Upper lobe of left lung (tissue), 6 donors: Measurements from ENCODE around the gene E2F8. TPM values are rescaled to one million over a fixed set of nuclear protein-coding genes. Genes with fewer than 3 reads are reported as not detected.

Experiments
- ATAC-seq, 2 donors: fragments of 200-7000 bp; cut with Tn5 transposase; one replicate each; pipeline ENCODE4 v1.9.1; 2022; ENCODE audit warnings: mild to moderate bottlenecking in 2 of 2, moderate library complexity in 2 of 2; ENCODE audit not compliant: low FRiP score in 2 of 2
- DNase-seq, 2 donors: peaks; one replicate each; pipeline ENCODE4 v3.0.0-alpha.2; 2019 to 2020
- H3K27ac ChIP-seq, 4 donors: fragments of 200-600 bp; sonication (generic); one replicate each; pipeline ENCODE4 v1.5.1; 2016 to 2019
- H3K27me3 ChIP-seq, 4 donors: fragments of 200-600 bp; sonication (generic); one replicate each; pipeline ENCODE4 v1.5.1; 2017 to 2019
- H3K36me3 ChIP-seq, 4 donors: fragments of 200-600 bp; sonication (generic); one replicate each; pipeline ENCODE4 v1.5.1; 2016 to 2019
- H3K4me1 ChIP-seq, 4 donors: fragments of 200-600 bp; sonication (generic); one replicate each; pipeline ENCODE4 v1.5.1; 2018 to 2019
- H3K4me3 ChIP-seq, 4 donors: fragments of 200-600 bp; sonication (generic); one replicate each; pipeline ENCODE4 v1.5.1; 2017 to 2019; ENCODE audit warnings: mild to moderate bottlenecking in 2 of 4, moderate library complexity in 1 of 4
- H3K9me3 ChIP-seq, 4 donors: fragments of 200-600 bp; sonication (generic); one replicate each; pipeline ENCODE4 v1.5.1; 2018 to 2019
- EP300 ChIP-seq, 4 donors: sonication (generic); formaldehyde crosslinking; IDR thresholded peaks; one replicate each; pipeline ENCODE4 v1.5.1; 2017; ENCODE audit warnings: antibody characterized with exemption in 4 of 4, control low read depth in 2 of 4
- POLR2A ChIP-seq, 4 donors: fragments of 450-650 bp; IDR thresholded peaks; one replicate each; pipeline ENCODE4 v1.5.1; 2016 to 2017; ENCODE audit warnings: antibody characterized with exemption in 4 of 4, mild to moderate bottlenecking in 2 of 4
- POLR2AphosphoS5 ChIP-seq, 2 donors: sonication (generic); formaldehyde crosslinking; IDR thresholded peaks; one replicate each; pipeline ENCODE4 v1.5.1; 2017; ENCODE audit warnings: antibody characterized with exemption in 2 of 2
- WGBS, 2 donors: methylation state at CpG; one replicate each; pipeline ENCODE4 v1.1.5; 2017 to 2018; 5-methylcytosine and 5-hydroxymethylcytosine counted together
- total RNA-seq, 6 donors: library from RNA; depleted of rRNA in 4 of 6; stranded (reverse); fragments of >200 nt in 4 of 6; gene quantifications; one replicate each; pipeline versions ENCODE4 v1.1.0 to v1.2.1, GENCODE V29; 2016 to 2021
- TF ChIP-seq, protein P1 (sequence below), 6 experiments: fragments of 450-650 bp in 4 of 6; fragments of 200-600 bp in 2 of 6; sonication (generic) in 2 of 6; IDR thresholded peaks; one replicate each; pipeline ENCODE4 v1.5.1; 2016 to 2019; ENCODE audit warnings: antibody characterized with exemption in 6 of 6
- donor health status: DM: no; HTN: no; CAD: no; lungs with moderate emphysema.
- donor health status: DM: no; HTN: yes; CAD: no; lungs with severe emphysema.

The E2F8 gene
- total RNA-seq, 6 donors from 2014 or later, result 0.40 to 1.6 (median 1.1) TPM

DNA sequence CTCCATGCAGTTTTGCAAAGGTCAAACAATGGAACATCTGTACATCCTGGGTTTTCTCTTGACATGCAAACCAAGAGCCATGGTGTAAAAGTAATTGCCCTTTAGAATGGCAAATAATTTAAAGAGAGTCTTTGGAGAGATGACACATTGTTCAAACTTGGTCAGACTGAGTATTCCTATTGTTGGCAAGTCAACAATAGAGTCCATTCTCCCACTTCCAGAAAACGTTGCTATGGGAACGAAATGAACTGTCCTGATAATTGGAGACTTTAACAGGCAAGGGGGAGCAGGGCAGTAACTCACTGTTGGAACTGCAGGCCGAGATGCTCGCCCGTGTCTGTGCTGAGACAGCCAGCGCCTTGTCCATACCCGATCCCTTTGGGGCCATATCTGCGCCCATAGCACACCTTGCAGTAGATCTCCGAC, 52.9 kb downstream of the E2F8 start:
- no peaks in the 10 kb centered on the region for H3K27me3 ChIP-seq
- ATAC-seq (no peak), DNase-seq (peak in 1 of 2 donors; percentile 14)
- H3K4me1 ChIP-seq, result no peaks in the 10 kb centered on the region
- no peak overlapping the region for H3K4me3 ChIP-seq
- TF ChIP-seq POLR2A (IDR thresholded peaks at IDR 0.05) (no peak), POLR2AphosphoS5 (IDR thresholded peaks at IDR 0.05) (no peak), EP300 (IDR thresholded peaks at IDR 0.05) (no peak)
- TF ChIP-seq, protein P1, sequence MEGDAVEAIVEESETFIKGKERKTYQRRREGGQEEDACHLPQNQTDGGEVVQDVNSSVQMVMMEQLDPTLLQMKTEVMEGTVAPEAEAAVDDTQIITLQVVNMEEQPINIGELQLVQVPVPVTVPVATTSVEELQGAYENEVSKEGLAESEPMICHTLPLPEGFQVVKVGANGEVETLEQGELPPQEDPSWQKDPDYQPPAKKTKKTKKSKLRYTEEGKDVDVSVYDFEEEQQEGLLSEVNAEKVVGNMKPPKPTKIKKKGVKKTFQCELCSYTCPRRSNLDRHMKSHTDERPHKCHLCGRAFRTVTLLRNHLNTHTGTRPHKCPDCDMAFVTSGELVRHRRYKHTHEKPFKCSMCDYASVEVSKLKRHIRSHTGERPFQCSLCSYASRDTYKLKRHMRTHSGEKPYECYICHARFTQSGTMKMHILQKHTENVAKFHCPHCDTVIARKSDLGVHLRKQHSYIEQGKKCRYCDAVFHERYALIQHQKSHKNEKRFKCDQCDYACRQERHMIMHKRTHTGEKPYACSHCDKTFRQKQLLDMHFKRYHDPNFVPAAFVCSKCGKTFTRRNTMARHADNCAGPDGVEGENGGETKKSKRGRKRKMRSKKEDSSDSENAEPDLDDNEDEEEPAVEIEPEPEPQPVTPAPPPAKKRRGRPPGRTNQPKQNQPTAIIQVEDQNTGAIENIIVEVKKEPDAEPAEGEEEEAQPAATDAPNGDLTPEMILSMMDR (IDR thresholded peaks at IDR 0.05), result no peak
- H3K27ac ChIP-seq, result no peak overlapping the region
- 86 to 94% methylated on average over 9 of the region's 9 CpGs for WGBS, 2 donors
- no peaks in the 10 kb centered on the region for H3K9me3 ChIP-seq
- no peaks in the 10 kb centered on the region for H3K36me3 ChIP-seq

DNA sequence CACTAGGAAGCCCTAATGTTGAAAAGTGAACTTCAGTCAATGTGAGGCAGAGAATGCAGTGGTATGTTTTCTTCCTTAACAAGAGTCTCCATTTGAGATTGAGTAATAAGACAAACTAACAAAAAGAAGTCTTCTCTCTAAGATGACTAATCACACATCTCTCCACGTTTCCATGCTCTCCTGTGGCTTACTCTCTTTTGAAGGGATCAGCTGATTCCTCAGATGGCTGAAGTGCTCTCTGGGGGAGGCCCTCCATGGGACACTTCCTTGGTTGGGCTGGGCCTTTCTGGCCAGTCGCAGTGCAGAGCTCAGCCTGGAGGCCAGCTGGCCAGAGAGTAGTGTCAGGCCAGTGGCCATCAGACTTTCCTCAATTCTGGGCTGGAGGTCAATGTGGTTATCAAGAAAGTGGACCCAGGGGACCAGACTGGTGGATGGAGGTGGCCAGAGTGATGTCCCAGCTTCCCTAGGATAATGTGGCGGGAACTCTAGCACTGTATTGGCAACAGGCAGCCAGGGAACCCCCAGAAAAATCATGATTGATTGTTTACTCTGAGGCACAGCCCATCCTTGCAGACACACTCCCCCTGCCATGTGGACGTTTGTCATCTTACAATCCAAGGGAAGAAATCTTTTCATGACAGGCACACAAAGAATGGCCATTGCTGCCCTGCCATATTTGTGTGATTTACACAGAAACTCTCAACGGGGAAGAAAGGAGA, 53.5 kb downstream of the E2F8 start:
- ATAC-seq, result no peak
- Histone ChIP-seq H3K4me1 (no peaks in the 10 kb centered on the region), H3K9me3 (no peaks in the 10 kb centered on the region), H3K36me3 (no peaks in the 10 kb centered on the region), H3K27me3 (no peaks in the 10 kb centered on the region), H3K4me3 (no peak overlapping the region), H3K27ac (no peak overlapping the region)
- TF ChIP-seq POLR2AphosphoS5 (IDR thresholded peaks at IDR 0.05) (no peak), POLR2A (IDR thresholded peaks at IDR 0.05) (no peak)
- no peak for DNase-seq
- WGBS, 2 donors, result 62 to 68% methylated on average over 5 of the region's 5 CpGs

DNA sequence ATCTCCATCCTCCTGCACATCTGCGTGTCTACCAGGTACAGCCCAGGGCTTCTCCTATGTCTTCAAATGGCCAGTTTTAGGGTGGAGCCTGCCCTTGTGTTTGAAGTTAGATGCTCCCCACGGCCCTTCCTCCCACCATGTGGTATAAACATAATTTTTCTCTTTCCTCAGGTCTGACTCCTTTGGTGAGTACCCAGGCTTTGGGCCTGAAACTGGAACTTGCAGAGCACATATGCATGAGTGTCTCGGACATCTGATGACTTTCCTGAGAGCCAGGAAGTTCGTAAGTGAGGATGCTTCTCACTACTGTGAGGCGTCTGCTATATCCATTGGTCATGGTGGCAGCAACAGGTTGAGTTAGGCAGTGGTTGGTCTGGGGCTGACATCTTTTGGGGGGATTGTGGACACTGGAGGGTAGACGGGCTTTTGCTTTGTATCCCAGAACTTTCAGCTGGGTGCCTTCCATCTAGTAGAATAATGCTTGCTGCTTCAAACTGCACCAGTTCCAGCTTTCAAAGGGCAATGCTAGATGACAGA, 55.2 kb downstream of the E2F8 start:
- Histone ChIP-seq H3K9me3 (no peaks in the 10 kb centered on the region), H3K27ac (no peak overlapping the region), H3K36me3 (no peaks in the 10 kb centered on the region), H3K27me3 (no peaks in the 10 kb centered on the region), H3K4me3 (no peak overlapping the region), H3K4me1 (no peaks in the 10 kb centered on the region)
- DNase-seq (no peak), ATAC-seq (no peak)
- TF ChIP-seq POLR2AphosphoS5 (IDR thresholded peaks at IDR 0.05), result no peak
- no peak for TF ChIP-seq POLR2A (IDR thresholded peaks at IDR 0.05)
- TF ChIP-seq, protein P1 (IDR thresholded peaks at IDR 0.05), result no peak
- TF ChIP-seq EP300 (IDR thresholded peaks at IDR 0.05), result no peak
- 63 to 68% methylated on average over 6 of the region's 6 CpGs for WGBS, 2 donors

DNA sequence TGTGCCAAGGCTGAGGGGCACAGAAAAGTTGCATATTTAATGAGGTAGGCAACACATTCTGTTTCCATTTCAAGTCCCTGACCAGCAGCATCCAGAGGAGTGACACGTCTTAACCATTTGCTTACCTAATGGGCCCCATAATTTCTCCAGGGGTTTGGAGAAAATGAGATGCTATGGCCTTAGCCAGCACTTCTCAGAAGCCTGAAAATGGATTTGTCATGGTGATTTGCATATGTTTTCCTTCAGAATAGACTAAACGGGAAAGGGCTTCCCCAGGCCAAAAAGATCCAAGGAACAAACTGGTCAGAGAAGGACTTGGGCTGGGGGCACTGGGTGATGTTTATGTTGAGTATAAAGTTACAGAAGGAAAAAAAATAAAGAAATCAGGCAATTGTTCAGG, 55.7 kb downstream of the E2F8 start:
- Histone ChIP-seq H3K9me3 (no peaks in the 10 kb centered on the region), H3K27ac (no peak overlapping the region), H3K4me1 (no peaks in the 10 kb centered on the region), H3K4me3 (no peak overlapping the region), H3K27me3 (no peaks in the 10 kb centered on the region), H3K36me3 (no peaks in the 10 kb centered on the region)
- WGBS, 2 donors, result 74 to 79% methylated on average over 2 of the region's 2 CpGs
- DNase-seq, result no peak
- ATAC-seq, result no peak
- TF ChIP-seq, protein P1 (IDR thresholded peaks at IDR 0.05), result no peak
- no peak for TF ChIP-seq EP300 (IDR thresholded peaks at IDR 0.05)
- TF ChIP-seq POLR2A (IDR thresholded peaks at IDR 0.05), result no peak
- no peak for TF ChIP-seq POLR2AphosphoS5 (IDR thresholded peaks at IDR 0.05)

DNA sequence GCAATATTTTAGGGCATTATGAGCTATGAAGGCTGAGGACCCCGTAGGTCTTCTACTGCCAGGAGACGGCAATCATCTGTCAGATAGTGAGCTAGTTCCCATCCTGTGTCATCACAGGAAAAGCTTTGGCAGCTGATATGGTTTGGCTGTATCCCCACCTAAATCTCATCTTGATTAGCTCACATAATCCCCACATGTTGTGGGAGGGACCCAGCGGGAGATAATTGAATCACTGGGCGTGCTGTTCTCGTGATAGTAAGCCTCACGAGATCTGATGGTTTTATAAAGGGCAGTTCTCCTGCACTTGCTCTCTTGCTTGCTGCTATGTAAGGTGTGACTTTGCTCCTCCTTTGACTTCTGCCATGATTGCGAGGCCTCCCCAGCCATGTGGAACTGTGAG, 57.1 kb downstream of the E2F8 start:
- no peak for ATAC-seq
- no peaks in the 10 kb centered on the region for H3K27me3 ChIP-seq
- TF ChIP-seq, protein P1 (IDR thresholded peaks at IDR 0.05), result no peak
- TF ChIP-seq EP300 (IDR thresholded peaks at IDR 0.05) (no peak), POLR2A (IDR thresholded peaks at IDR 0.05) (no peak), POLR2AphosphoS5 (IDR thresholded peaks at IDR 0.05) (no peak)
- no peaks in the 10 kb centered on the region for H3K36me3 ChIP-seq
- no peaks in the 10 kb centered on the region for H3K9me3 ChIP-seq
- no peak for DNase-seq
- H3K27ac ChIP-seq, result no peak overlapping the region
- no peaks in the 10 kb centered on the region for H3K4me1 ChIP-seq
- WGBS, 2 donors, result 81 to 94% methylated on average over 7 of the region's 7 CpGs
- H3K4me3 ChIP-seq, result no peak overlapping the region
